Activated T-cell treated with anti-CD3 and anti-CD28 coated beads, Interleukin-2, amount 50 U/mL, for 72 hours (primary cell): ENCODE measurements around the gene CEACAM19. TPM values are rescaled to one million over a fixed set of nuclear protein-coding genes. Genes with fewer than 3 reads are reported as not detected.
"Not testable (repeated sequence)": the region's sequence is repeated elsewhere in the genome, so short reads cannot be mapped to it uniquely, and the experiment has no call there.

Experiments
- ATAC-seq, 2 donors: fragments of 150-1000 bp; cut with Tn5 transposase; replicated peaks in 1 of 2; 2 replicates each; pipeline ENCODE4 v1.10.0; 2021; ENCODE audit warnings: moderate library complexity in 2 of 2, mild to moderate bottlenecking in 1 of 2
- DNase-seq, 2 donors: peaks; one replicate each; pipeline ENCODE4 v3.0.0; 2021 to 2022; ENCODE audit warnings: mixed read lengths in 1 of 2
- H3K27ac Mint-ChIP-seq: one replicate; pipeline ENCODE4 v1.8.0; 2022; ENCODE audit warnings: mild to moderate bottlenecking, moderate library complexity, mixed read lengths
- H3K27me3 Mint-ChIP-seq: one replicate; pipeline ENCODE4 v1.8.0; 2022; ENCODE audit warnings: low read depth, mixed read lengths
- H3K36me3 Mint-ChIP-seq, 2 donors: one replicate each; pipeline ENCODE4 v1.8.0; 2022; ENCODE audit warnings: mixed read lengths in 2 of 2, mild to moderate bottlenecking in 1 of 2; ENCODE audit not compliant: insufficient read depth in 2 of 2
- H3K4me1 Mint-ChIP-seq: one replicate; pipeline ENCODE4 v1.8.0; 2022; ENCODE audit warnings: low read depth, mixed read lengths
- H3K4me3 Mint-ChIP-seq, 2 donors: one replicate each; pipeline ENCODE4 v1.8.0; 2022; ENCODE audit warnings: mild to moderate bottlenecking in 2 of 2, mixed read lengths in 2 of 2, moderate library complexity in 2 of 2
- H3K9me3 Mint-ChIP-seq, 2 donors: one replicate each; pipeline ENCODE4 v1.8.0; 2022; ENCODE audit warnings: mixed read lengths in 2 of 2
- total RNA-seq, 2 donors: library from RNA; stranded (reverse); gene quantifications; one replicate each; pipeline ENCODE4 v1.2.3, GENCODE V29; 2022

The CEACAM19 gene
- total RNA-seq, 2 donors from 2014 or later = 3.0 to 4.3 TPM

GRCh38 chr19:44701228-44701627, 29.9 kb downstream of the CEACAM19 start:
- Mint-ChIP-seq H3K9me3 (no peaks in the 10 kb centered on the region), H3K36me3 (no peaks in the 10 kb centered on the region), H3K27me3 (peaks cover 14% of the 10 kb centered on the region), H3K4me3 (no peak overlapping the region), H3K4me1 (peaks cover 10% of the 10 kb centered on the region), H3K27ac (no peak overlapping the region)
- no peak for ATAC-seq
- no peak for DNase-seq

- ATAC-seq = no peak
- no peak for DNase-seq
- Mint-ChIP-seq H3K36me3 (no peaks in the 10 kb centered on the region), H3K27ac (no peak overlapping the region), H3K9me3 (no peaks in the 10 kb centered on the region), H3K4me1 (peaks cover under 1% of the 10 kb centered on the region), H3K4me3 (no peak overlapping the region), H3K27me3 (peaks cover 2% of the 10 kb centered on the region)
Measured at GRCh38 chr19:44702551-44703176, 31.4 kb downstream of the CEACAM19 start.

GRCh38 chr19:44703336-44704078, 32.2 kb downstream of the CEACAM19 start:
- no peaks in the 10 kb centered on the region for H3K36me3 Mint-ChIP-seq
- no peak overlapping the region for H3K4me3 Mint-ChIP-seq

DNA sequence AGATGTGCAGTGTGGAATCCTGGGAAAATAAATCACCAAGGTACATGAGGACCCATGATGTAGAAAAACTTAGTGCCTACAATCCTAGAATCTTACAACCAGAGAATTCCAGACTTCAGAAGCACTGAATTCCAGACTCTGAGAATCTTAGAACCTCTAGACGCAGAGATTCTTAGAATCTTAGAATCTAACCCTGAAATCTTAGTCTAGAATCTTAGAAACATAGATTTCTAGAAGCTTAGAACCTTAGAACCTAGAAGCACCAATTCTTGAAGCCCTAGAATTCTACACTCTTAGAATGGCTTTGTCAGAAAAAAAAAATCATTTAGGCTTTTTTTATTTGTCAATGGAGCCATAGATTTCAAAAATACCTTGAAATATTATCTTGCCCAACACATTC, 33.7 kb downstream of the CEACAM19 start:
- Mint-ChIP-seq H3K4me3 (no peak overlapping the region), H3K4me1 (no peaks in the 10 kb centered on the region), H3K27ac (no peak overlapping the region), H3K27me3 (no peaks in the 10 kb centered on the region), H3K36me3 (no peaks in the 10 kb centered on the region), H3K9me3 (no peaks in the 10 kb centered on the region)
- no peak for ATAC-seq
- no peak for DNase-seq

More at GRCh38 chr19:44703336-44704078, 32.2 kb downstream of the CEACAM19 start:
- Mint-ChIP-seq H3K27ac (no peak overlapping the region), H3K9me3 (no peaks in the 10 kb centered on the region), H3K27me3 (no peaks in the 10 kb centered on the region), H3K4me1 (no peaks in the 10 kb centered on the region)
- DNase-seq = no peak
- ATAC-seq = no peak

DNA sequence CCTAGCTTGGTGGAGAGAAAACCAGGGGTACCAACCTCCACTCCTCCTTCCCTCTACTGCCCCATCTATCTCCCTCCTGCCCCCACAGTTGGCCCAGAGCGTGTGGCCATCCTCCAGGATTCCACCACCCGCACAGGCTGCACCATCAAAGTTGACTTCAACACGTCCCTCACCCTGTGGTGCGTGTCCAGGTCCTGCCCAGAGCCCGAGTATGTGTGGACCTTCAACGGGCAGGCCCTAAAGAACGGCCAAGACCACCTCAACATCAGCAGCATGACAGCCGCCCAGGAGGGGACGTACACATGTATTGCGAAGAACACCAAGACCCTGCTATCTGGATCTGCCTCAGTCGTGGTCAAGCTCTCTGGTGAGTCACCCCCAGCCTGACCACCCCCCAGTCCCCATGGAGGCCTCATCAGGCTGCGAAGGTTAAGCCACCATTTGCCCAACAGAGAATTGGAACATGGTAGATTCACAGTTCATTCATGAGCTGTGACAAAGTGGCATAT, 34.3 kb downstream of the CEACAM19 start:
- H3K9me3 Mint-ChIP-seq = no peaks in the 10 kb centered on the region
- no peak overlapping the region for H3K4me3 Mint-ChIP-seq
- no peaks in the 10 kb centered on the region for H3K36me3 Mint-ChIP-seq
- DNase-seq (no peak), ATAC-seq (no peak)
- no peaks in the 10 kb centered on the region for H3K27me3 Mint-ChIP-seq
- H3K27ac Mint-ChIP-seq = no peak overlapping the region
- no peaks in the 10 kb centered on the region for H3K4me1 Mint-ChIP-seq

DNA sequence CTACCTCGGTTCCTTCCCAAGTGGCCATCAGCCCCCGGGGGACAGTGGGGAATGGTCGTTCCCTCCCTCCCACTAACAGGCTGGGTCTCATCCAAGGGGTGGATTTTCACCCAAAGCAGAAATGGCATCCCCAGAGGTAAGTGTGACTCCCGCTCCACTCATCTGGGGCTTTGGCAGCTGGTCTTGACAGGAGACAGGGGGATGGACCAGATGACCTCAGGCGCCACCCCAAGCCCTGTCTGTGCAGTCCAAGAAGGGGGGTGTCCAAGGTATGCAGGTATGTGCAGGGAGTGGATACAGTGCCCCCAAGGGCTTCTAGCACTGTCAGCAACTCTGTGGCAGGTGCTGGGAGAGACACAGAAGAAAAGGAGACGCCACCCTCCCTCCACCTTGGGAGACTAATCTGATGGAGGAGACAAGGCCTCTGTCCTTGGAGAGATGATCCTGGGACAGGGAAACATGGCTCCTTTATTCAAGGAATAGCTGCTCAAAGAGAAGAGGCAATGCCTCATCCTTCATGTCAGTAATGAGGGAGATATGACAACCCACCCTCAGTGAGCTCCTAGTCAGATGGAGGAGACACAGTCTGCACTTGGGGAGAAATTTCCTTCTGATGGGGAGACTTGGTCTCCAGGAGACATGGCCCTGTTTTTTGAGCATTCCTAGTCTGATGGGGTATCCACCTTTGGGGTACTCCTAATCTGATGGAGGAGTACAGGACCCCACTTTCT, 35.4 kb downstream of the CEACAM19 start:
- ATAC-seq (no peak), DNase-seq (no peak)
- Mint-ChIP-seq H3K9me3 (no peaks in the 10 kb centered on the region), H3K36me3 (no peaks in the 10 kb centered on the region), H3K27me3 (no peaks in the 10 kb centered on the region), H3K4me1 (no peaks in the 10 kb centered on the region), H3K27ac (no peak overlapping the region), H3K4me3 (no peak overlapping the region)

GRCh38 chr19:44707794-44708193, 36.5 kb downstream of the CEACAM19 start:
- H3K9me3 Mint-ChIP-seq = no peaks in the 10 kb centered on the region
- H3K27me3 Mint-ChIP-seq = no peaks in the 10 kb centered on the region
- no peak for ATAC-seq

GRCh38 chr19:44708940-44709339, 37.7 kb downstream of the CEACAM19 start:
- DNase-seq = no peak
- H3K36me3 Mint-ChIP-seq = no peaks in the 10 kb centered on the region

More at GRCh38 chr19:44707794-44708193, 36.5 kb downstream of the CEACAM19 start:
- Mint-ChIP-seq H3K4me1 (no peaks in the 10 kb centered on the region), H3K4me3 (no peak overlapping the region), H3K27ac (no peak overlapping the region), H3K36me3 (no peaks in the 10 kb centered on the region)
- DNase-seq = no peak

GRCh38 chr19:44709434-44710266, 38.4 kb downstream of the CEACAM19 start:
- H3K9me3 Mint-ChIP-seq, H3K4me3 Mint-ChIP-seq, DNase-seq, H3K27me3 Mint-ChIP-seq, ATAC-seq, H3K36me3 Mint-ChIP-seq, H3K27ac Mint-ChIP-seq, H3K4me1 Mint-ChIP-seq: not testable (repeated sequence)

More at GRCh38 chr19:44708940-44709339, 37.7 kb downstream of the CEACAM19 start:
- ATAC-seq = no peak
- H3K9me3 Mint-ChIP-seq = no peaks in the 10 kb centered on the region
- H3K4me1 Mint-ChIP-seq = no peaks in the 10 kb centered on the region
- no peak overlapping the region for H3K27ac Mint-ChIP-seq
- H3K27me3 Mint-ChIP-seq = no peaks in the 10 kb centered on the region
- no peak overlapping the region for H3K4me3 Mint-ChIP-seq

- DNase-seq = no peak
- ATAC-seq = no peak
- Mint-ChIP-seq H3K4me3 (no peak overlapping the region), H3K27me3 (no peaks in the 10 kb centered on the region), H3K27ac (no peak overlapping the region), H3K4me1 (no peaks in the 10 kb centered on the region), H3K36me3 (peaks cover 5 to 11% of the 10 kb centered on the region in 2 donors), H3K9me3 (peaks cover 2 to 8% of the 10 kb centered on the region in 2 donors)
Measured at GRCh38 chr19:44710483-44710882, 39.2 kb downstream of the CEACAM19 start.

GRCh38 chr19:44712864-44713515, 41.7 kb downstream of the CEACAM19 start:
- Mint-ChIP-seq H3K27me3 (no peaks in the 10 kb centered on the region), H3K4me3 (no peak overlapping the region), H3K9me3 (peaks cover 4 to 13% of the 10 kb centered on the region in 2 donors), H3K27ac (no peak overlapping the region), H3K4me1 (no peaks in the 10 kb centered on the region), H3K36me3 (peaks cover 7 to 13% of the 10 kb centered on the region in 2 donors)
- no peak for ATAC-seq
- DNase-seq = no peak

- Mint-ChIP-seq H3K9me3 (peaks cover 4 to 13% of the 10 kb centered on the region in 2 donors), H3K4me3 (no peak overlapping the region), H3K27me3 (no peaks in the 10 kb centered on the region), H3K36me3 (peaks cover 7 to 13% of the 10 kb centered on the region in 2 donors), H3K4me1 (no peaks in the 10 kb centered on the region), H3K27ac (no peak overlapping the region)
- DNase-seq (no peak), ATAC-seq (no peak)
Measured at GRCh38 chr19:44714597-44715169, 43.4 kb downstream of the CEACAM19 start.
